Erythroblast (primary cell): ENCODE data around the gene KLHDC2.

ENCODE experiments used
- GATA1 ChIP-seq: IDR thresholded peaks from 2 replicates; pipeline ENCODE4 v1.6.1; 2011; ENCODE audit warnings: low read depth, mild to moderate bottlenecking, control low read depth, low read length, moderate library complexity
- POLR2A ChIP-seq: IDR thresholded peaks from 2 replicates; pipeline ENCODE4 v1.6.1; 2011; ENCODE audit warnings: mild to moderate bottlenecking, low read length

DNA sequence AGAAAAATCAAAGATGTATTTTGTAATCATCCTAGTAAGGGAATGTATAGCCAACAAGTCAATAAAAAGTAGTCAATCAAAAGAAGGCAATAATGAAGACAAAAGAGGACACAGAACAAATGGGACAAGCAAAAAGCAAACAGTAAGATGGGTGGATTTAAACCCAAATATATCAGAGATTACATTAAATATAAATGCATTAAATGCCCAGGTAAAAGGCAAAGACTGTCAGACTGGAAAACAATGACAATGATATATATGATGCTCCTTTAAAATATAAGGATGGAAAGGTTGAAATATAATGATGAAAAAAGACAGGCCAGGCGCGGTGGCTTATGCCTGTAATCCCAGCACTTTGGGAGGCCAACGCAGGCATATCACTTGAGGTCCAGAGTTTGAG is 48.9 kb downstream of the KLHDC2 start:
- TF ChIP-seq POLR2A (no peak), GATA1 (no peak)
